GM19193 (cell line): Measurements from ENCODE around the gene OR2T10.
"Not testable (repeated sequence)": the region's sequence is repeated elsewhere in the genome, so short reads cannot be mapped to it uniquely, and the experiment has no call there.

Source experiments
- POLR2A ChIP-seq: IDR thresholded peaks from 4 replicates; pipeline ENCODE4 v1.6.1; 2011; ENCODE audit not compliant: insufficient read depth, insufficient read length; ENCODE audit errors: extremely low read depth

OR2T10 gene

GRCh38 chr1:248593226-248593625 is 4.3 kb downstream of the OR2T10 start:
- no peak for TF ChIP-seq POLR2A

- TF ChIP-seq POLR2A = no peak
Observed at GRCh38 chr1:248592655-248593054, 4.8 kb downstream of the OR2T10 start.

- no peak for TF ChIP-seq POLR2A
Observed at GRCh38 chr1:248590055-248590454, 7.4 kb downstream of the OR2T10 start.

GRCh38 chr1:248589334-248589733 is 8.2 kb downstream of the OR2T10 start:
- no peak for TF ChIP-seq POLR2A

DNA sequence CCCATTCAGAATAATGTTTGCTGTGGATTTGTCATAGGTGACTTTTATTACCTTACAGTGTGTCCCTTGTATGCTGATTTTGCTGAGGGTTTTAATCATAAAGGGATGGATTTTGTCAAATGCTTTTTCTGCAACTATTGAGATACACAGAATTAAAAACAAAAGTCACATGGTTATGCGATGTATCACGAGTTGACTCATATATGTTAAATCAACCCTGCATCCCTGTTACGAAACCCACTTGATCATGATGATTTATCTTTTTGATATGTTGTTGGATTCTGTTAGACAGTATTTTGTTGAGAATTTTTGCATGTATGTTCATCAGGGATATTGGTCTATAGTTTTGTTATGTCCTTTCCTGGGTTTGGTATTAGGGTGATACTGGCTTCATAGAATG is 12.2 kb downstream of the OR2T10 start:
- TF ChIP-seq POLR2A = no peak

DNA sequence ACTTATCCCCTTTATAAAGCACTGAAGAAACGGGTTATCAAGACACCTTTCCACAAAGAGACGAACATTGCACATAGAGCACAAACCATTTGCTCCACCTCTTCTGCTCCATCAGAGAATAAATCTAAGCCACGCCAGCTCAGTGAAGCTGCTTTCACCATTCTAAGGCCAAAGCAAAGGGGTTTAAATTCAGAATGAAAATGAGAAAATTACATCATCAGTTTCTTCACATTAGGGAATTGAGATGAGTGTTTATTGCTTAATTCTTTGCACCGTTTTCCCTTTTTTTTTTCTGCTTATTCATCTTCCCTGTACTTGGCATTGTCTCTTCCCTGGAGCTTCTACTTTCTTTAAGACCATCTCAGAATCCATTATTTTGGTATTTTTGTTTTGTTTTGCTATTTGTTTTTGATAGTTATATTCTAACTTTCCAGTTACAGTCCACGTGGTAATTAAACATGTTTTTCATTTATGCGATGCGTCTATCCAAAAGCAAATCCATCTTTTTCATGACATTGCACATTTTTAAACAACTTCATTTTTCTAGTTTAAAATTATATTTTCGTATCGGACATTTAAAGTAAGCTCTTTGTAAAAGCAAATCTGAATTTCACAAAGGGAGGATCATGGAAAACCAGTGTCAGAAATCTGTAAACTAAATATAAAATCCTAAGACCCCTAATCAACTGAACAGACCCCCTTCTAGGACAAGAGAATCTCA is 21.1 kb downstream of the OR2T10 start:
- no peak for TF ChIP-seq POLR2A

DNA sequence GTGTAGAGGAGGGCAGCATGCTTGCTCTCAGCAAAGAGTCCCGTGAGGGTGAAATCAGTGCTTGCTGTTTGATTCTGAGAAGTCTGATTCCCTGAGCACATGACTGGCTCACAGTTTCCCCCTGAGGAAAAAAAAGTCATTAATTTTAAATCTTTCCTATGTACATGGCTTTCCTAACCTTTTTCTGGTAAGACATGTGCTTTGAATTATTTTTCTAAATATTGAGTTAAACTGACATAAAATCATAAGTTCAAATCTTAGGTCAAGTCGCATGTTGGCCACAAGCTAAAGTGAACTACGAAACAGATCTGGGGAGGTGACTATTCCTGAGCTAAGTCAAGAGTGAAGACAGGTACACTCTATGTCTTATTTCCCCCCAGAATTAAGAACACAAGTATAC is 22.8 kb downstream of the OR2T10 start, which contains the start of gene OR2T34:
TSS of gene OR2T34 (minus strand) at position 101 of the 400 bp plus-strand sequence. CDS start at position 101, 0 bp downstream.
- not testable (repeated sequence) for TF ChIP-seq POLR2A

- not testable (repeated sequence) for TF ChIP-seq POLR2A
Observed at GRCh38 chr1:248562672-248563071, 34.8 kb downstream of the OR2T10 start, which contains the start of gene OR2T29. Gene OR2T29 (minus strand): TSS chr1:248562772. CDS start chr1:248559491, 3,281 bp downstream.
